Activated naive CD4-positive, alpha-beta T cell treated with anti-CD3 and anti-CD28 coated beads, Interleukin-2, amount 10 ng/mL, durations not matched to agents 5 hours and 36 hours (primary cell): ENCODE measurements around the gene CIITA. TPM values are rescaled to one million over a fixed set of nuclear protein-coding genes. Genes with fewer than 3 reads are reported as not detected.

ENCODE experiments used
- total RNA-seq, 2 experiments: library from RNA; stranded (reverse); gene quantifications; one replicate each; pipeline ENCODE4 v1.2.3, GENCODE V29; 2021

CIITA gene
- total RNA-seq: 10 to 100 TPM; 20.4 to 24.3 TPM

GRCh38 chr16:10876799-10877341, at the start of gene CIITA:
Gene CIITA (plus strand): TSS chr16:10877202. CDS start chr16:10877331, 129 bp downstream.

DNA sequence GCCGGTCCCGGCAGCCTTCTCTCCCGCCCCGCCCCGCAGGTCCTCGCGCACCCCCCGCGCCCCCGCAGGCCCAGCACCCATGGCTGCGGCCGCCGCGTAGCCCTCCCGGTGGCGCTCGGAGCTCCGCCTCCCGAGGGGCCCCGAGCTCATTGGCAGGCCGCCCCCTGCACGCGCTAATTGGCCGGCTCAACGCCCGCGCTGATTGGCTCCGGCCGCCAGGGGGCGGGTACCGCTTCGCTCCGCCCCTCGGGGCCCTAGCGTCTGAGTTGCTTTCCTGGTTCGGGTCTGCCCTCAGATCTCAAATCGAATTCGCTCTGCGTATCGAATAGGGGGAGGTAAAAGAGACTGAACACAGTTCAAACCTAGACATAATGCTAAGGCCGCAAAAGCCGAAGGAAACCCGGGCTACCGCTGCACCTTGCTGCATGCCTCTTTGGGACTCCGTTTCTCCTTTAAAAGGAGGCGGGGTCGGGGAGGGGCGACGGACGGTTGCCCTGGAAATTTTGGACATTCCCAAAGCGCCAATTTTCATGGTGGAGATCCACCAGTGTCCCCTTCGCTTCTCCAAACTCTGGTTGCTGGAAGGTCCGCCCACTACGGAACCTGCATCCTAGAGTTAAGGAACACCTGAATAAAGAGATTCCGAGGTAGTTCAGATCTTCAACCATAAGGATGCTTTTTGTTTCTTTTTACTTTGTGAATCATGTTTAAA, 65.5 kb downstream of the CIITA start, which contains the start of gene DEXI:
Gene DEXI, minus strand, starts transcription at position 117 of the 712 bp plus-strand sequence. CDS start 463 bp downstream, outside the sequence.

GRCh38 chr16:10944249-10945064, 67.5 kb downstream of the CIITA start, which contains the start of gene CLEC16A:
Gene CLEC16A (plus strand): TSS chr16:10944564. CDS start chr16:10944718, 154 bp downstream.

Other genes starting within 250 kb of the CIITA start
- not detected for gene TEKT5, start 182.3 kb upstream of the CIITA start, total RNA-seq
- gene NUBP1, start 133.4 kb upstream of the CIITA start, total RNA-seq: 10 to 100 TPM; 24.6 to 28.9 TPM
- gene TVP23A, start 58.4 kb upstream of the CIITA start, total RNA-seq: not detected
- gene DEXI, start 65.3 kb downstream of the CIITA start, total RNA-seq: 10 to 100 TPM; 30.5 to 32.1 TPM
- 10 to 100 TPM; 37.5 to 42.1 TPM for gene CLEC16A, start 67.4 kb downstream of the CIITA start, total RNA-seq